ENCODE data around the gene RIPPLY3.

The RIPPLY3 gene

GRCh38 chr21:37064841-37065240 is 58.3 kb downstream of the RIPPLY3 start:
- DNase-seq = no peak

GRCh38 chr21:37065561-37066177 is 59.2 kb downstream of the RIPPLY3 start:
- no peak for DNase-seq
